Type B pancreatic cell (in vitro differentiated cells): ENCODE data around the gene CREBBP. TPM values are rescaled to one million over a fixed set of nuclear protein-coding genes. Genes with fewer than 3 reads are reported as not detected.

Experiments used
- DNase-seq: peaks from one replicate; pipeline ENCODE4 v3.0.0; 2021; ENCODE audit warnings: mixed read lengths; ENCODE audit not compliant: unreplicated experiment; ENCODE audit errors: extremely low spot score
- H3K27ac Mint-ChIP-seq: 2 replicates; pipeline ENCODE4 v1.8.0; 2021; ENCODE audit warnings: mild to moderate bottlenecking, mixed read lengths
- H3K27me3 Mint-ChIP-seq: 2 replicates; pipeline ENCODE4 v1.8.0; 2021; ENCODE audit warnings: mixed read lengths
- H3K36me3 Mint-ChIP-seq: 2 replicates; pipeline ENCODE4 v1.8.0; 2021; ENCODE audit warnings: mixed read lengths
- H3K4me1 Mint-ChIP-seq: one replicate; pipeline ENCODE4 v1.8.0; 2021; ENCODE audit warnings: mixed read lengths; ENCODE audit not compliant: unreplicated experiment
- H3K4me3 Mint-ChIP-seq: 2 replicates; pipeline ENCODE4 v1.8.0; 2021; ENCODE audit warnings: mild to moderate bottlenecking, mixed read lengths
- H3K9me3 Mint-ChIP-seq: 2 replicates; pipeline ENCODE4 v1.8.0; 2021; ENCODE audit warnings: mixed read lengths
- total RNA-seq: library from RNA; stranded (reverse); gene quantifications from 2 replicates; pipeline ENCODE4 v1.2.1, GENCODE V29; 2021; ENCODE audit warnings: low replicate concordance
- TF ChIP-seq, protein P1 (sequence below): fragments of 200-600 bp; sonication (generic); conservative IDR thresholded peaks from 2 replicates; pipeline ENCODE4 v1.5.0; 2021; ENCODE audit warnings: antibody characterized with exemption, mild to moderate bottlenecking

Gene CREBBP
- total RNA-seq, 1 donor from 2014 or later = 93.6 TPM

DNA sequence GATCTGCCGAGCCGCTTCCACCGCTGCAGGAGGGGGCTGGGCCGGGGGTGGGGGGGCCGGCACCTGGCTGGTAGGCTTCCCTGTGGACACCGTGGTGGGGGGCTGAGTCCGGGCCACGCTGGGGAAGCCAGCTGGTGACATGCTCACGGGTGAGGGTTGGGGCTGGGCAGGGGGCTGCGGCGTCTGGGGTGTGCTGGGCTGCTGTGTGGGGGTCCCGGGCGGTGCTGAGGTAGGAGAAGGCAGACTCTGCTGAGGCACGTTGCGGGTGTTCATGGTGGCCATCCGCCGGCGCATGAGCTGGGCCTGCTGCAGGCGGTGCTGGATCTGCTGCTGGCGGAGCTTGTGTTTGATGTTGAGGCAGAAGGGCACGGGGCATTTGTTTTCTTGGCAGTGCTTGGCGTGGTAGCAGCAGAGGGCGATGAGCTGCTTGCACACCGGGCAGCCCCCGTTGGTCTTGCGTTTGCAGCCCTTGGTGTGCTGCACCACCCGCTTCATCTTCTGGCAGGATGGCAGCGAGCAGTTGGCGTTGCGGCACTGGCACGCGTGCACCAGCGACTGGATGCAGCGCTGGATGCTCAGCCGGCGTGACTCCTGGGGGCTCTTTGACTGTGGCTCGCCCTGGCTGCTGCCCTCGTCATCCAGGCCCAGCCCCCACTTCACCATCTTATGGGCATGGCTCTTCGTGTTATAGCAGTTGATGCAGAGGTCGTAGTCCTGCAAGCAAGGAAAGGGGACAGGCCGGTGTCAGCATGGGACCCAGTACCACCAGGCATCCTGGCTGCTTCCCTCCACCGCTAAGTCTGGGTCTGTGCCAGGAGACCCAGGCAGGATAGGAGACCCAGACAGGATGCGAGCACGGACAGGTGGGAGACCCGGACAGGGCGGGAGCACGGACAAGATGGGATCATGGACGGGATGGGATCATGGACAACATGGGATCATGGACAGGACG is 151.1 kb downstream of the CREBBP start:
- Mint-ChIP-seq H3K4me1 (no peaks in the 10 kb centered on the region), H3K27ac (peak overlapping the region; percentile 66), H3K4me3 (no peak overlapping the region), H3K27me3 (no peaks in the 10 kb centered on the region), H3K9me3 (no peaks in the 10 kb centered on the region), H3K36me3 (peaks cover 25% of the 10 kb centered on the region)
- TF ChIP-seq, protein P1, sequence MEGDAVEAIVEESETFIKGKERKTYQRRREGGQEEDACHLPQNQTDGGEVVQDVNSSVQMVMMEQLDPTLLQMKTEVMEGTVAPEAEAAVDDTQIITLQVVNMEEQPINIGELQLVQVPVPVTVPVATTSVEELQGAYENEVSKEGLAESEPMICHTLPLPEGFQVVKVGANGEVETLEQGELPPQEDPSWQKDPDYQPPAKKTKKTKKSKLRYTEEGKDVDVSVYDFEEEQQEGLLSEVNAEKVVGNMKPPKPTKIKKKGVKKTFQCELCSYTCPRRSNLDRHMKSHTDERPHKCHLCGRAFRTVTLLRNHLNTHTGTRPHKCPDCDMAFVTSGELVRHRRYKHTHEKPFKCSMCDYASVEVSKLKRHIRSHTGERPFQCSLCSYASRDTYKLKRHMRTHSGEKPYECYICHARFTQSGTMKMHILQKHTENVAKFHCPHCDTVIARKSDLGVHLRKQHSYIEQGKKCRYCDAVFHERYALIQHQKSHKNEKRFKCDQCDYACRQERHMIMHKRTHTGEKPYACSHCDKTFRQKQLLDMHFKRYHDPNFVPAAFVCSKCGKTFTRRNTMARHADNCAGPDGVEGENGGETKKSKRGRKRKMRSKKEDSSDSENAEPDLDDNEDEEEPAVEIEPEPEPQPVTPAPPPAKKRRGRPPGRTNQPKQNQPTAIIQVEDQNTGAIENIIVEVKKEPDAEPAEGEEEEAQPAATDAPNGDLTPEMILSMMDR = no peak
- DNase-seq = no peak

DNA sequence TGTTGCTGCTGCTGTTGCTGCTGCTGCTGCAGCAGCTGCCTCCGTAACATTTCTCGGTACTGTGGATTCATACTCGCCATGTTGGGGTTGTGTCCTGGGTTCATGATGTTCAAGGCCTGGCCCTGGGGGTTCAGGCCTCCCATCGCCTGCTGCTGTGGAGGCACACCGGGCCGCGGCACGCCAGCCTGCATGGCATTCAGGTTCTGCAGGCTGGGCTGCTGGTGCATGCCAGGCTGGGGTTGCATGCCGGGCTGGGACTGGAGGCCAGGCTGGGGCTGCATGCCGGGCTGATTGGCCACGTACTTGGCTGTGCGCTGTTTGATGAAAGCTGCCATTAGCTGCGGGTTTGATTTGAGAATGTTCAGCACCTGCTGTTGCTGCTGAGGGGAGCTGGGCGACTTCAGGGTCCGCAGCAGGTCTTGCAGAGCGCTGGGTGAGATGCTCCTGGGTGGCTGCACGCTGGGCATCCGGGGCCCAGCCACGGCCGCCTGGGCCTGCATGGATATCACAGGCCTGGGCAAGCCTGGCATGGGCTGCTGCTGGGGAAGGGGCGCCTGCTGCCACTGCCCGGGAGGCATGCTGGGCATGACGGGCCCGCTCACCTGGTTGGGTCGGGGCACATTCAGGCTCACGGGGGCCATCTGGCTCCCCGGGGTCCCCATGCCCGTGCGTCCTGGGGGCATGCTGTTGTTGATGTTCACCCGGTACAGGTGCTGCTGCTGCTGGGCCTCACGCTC is 151.9 kb downstream of the CREBBP start:
- Mint-ChIP-seq H3K4me1 (no peaks in the 10 kb centered on the region), H3K27me3 (no peaks in the 10 kb centered on the region), H3K4me3 (no peak overlapping the region), H3K27ac (no peak overlapping the region), H3K9me3 (no peaks in the 10 kb centered on the region), H3K36me3 (peaks cover 20% of the 10 kb centered on the region)
- TF ChIP-seq, protein P1 = no peak
- DNase-seq = no peak

DNA sequence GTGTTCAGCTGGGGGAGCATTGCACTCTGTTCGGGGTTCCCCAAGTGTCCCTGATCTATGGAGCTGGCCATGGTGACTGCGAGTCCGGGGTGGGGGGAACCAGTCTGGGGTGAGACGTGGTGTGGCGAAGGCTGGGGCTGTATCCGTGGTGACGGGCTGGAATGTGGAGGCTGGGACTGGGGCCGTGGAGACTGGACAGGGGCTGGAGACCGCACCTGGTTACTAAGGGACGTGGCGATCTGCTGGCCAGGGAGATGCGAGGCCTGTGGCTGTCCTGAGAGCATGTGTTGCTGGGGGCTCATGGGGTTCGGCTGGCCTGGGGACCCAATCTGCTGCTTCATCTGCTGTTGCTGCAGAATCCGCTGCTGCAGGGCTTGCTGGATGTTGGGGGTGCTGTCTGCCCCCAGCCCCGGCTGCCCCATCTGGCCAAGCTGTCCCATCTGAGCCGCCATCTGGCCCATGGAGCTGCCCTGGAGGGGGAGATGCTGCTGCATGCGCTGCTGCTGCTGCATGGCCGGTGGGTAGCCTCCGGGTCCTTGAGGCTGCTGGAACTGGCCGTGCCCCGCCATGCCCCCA is 152.6 kb downstream of the CREBBP start:
- DNase-seq = no peak
- Mint-ChIP-seq H3K27ac (no peak overlapping the region), H3K4me1 (no peaks in the 10 kb centered on the region), H3K27me3 (no peaks in the 10 kb centered on the region), H3K36me3 (peaks cover 20% of the 10 kb centered on the region), H3K9me3 (no peaks in the 10 kb centered on the region), H3K4me3 (no peak overlapping the region)
- TF ChIP-seq, protein P1 = no peak

DNA sequence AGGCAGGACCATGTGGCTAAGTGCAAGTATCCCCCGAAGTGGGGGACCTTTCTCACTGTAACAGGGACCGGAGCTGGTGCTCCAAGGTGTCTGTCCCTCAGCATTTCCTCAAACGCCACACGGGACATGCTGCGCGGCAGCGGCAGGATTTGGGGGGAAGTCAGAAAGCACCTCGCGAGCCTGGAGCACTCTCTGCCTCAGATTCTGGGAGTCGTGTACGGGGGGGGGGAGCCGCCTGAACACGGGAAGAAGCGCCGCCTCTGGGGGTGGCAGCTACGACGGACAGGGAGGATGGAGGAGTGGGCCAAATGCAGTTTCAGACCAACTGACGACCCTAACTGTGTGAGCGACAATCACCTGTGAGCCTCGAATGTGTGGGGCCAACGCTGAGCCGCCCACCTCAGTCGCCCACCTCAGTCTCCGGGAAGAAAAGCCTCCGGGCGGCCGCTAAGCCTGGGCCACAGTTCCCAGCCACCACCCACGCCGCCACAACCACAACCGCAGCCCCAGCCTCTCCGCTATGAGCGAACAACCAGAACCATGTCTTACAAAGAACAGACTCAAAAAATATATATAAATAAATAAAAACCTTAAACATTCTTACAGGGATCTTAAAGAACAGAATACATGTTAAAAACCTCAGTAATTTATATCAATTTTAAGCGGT is 154.4 kb downstream of the CREBBP start:
- Mint-ChIP-seq H3K36me3 (peaks cover 17% of the 10 kb centered on the region), H3K4me1 (no peaks in the 10 kb centered on the region), H3K9me3 (no peaks in the 10 kb centered on the region), H3K27me3 (no peaks in the 10 kb centered on the region), H3K4me3 (no peak overlapping the region), H3K27ac (no peak overlapping the region)
- TF ChIP-seq, protein P1 = no peak
- no peak for DNase-seq

DNA sequence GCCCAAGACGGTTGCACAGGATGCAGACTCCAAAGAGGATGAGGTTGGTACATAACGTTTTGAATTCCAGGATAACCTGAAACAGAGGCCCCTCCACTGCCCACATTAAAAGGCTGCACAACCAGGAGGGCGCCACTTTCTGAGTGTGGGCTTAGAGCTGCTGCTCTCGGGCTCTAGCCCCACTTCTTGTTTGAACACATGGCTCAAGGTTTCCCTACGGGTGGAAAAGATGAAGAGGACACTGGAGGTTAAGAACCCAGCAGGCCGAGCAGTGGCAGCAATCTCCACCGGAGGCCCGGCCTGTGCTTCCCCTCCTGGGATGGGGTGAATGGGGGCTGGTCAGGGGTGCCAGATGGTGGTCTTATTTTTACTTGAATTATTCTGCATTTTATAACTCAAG is 155.2 kb downstream of the CREBBP start:
- Mint-ChIP-seq H3K4me3 (no peak overlapping the region), H3K27me3 (no peaks in the 10 kb centered on the region), H3K9me3 (no peaks in the 10 kb centered on the region), H3K27ac (no peak overlapping the region), H3K36me3 (peaks cover 14% of the 10 kb centered on the region), H3K4me1 (no peaks in the 10 kb centered on the region)
- DNase-seq = no peak
- TF ChIP-seq, protein P1 = no peak
